ENCODE results near the gene PCDHGB4. TPM values are rescaled to one million over a fixed set of nuclear protein-coding genes. Genes with fewer than 3 reads are reported as not detected.
"Not testable (repeated sequence)": the region's sequence is repeated elsewhere in the genome, so short reads cannot be mapped to it uniquely, and the experiment has no call there.

The PCDHGB4 gene
- total RNA-seq, 1 experiment from 2014 or later, result 0.49 TPM

DNA sequence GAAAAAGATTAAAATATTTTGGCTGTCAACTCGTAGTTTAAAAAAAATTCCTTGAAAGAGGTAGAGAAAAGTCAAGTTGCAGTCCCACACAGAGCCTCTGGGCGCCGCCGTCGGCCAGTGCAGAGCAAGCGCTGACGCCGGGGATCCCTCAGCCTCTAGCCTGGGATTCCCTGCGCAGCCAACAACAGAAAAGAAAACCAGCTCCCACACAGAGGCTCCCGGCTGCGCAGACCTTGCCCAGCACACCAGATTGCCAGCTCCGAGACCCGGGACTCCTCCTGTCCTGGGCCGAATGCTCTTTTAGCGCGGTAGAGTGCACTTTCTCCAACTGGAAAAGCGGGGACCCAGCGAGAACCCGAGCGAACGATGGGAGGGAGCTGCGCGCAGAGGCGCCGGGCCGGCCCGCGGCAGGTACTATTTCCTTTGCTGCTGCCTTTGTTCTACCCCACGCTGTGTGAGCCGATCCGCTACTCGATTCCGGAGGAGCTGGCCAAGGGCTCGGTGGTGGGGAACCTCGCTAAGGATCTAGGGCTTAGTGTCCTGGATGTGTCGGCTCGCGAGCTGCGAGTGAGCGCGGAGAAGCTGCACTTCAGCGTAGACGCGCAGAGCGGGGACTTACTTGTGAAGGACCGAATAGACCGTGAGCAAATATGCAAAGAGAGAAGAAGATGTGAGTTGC lies 30.1 kb downstream of the PCDHGB4 start, which contains the start of gene PCDHGB7:
Gene PCDHGB7 (plus strand): TSS at position 184 of the 679 bp plus-strand sequence. CDS start 183 bp downstream, at position 367.
- BruUV-seq (replicated peaks); H3K36me3 Mint-ChIP-seq (ENCODE audit: insufficient read depth, unreplicated experiment); H3K27ac Mint-ChIP-seq (ENCODE audit: low read depth, unreplicated experiment); H3K4me1 Mint-ChIP-seq (ENCODE audit: insufficient read depth, unreplicated experiment); H3K27me3 Mint-ChIP-seq (ENCODE audit: insufficient read depth, unreplicated experiment); H3K4me3 Mint-ChIP-seq (ENCODE audit: unreplicated experiment): not testable (repeated sequence)
- ChIA-PET CTCF (interaction anchor here (0.6 to 5.5 kb wide), 27 partner anchors 12 to 695 kb away, joined by 3 to 38 read pairs (median 3); partner anchors contain the start of genes PCDHGA12, PCDHGC3 and TAF7), POLR2A (interaction anchor here (0.6 to 0.8 kb wide), 2 partner anchors 11 to 104 kb away, joined by 4 read pairs; no protein-coding TSS in a partner anchor)
- peaks cover 37% of the 10 kb centered on the region for H3K9me3 Mint-ChIP-seq (ENCODE audit: unreplicated experiment)
- DNase-seq (ENCODE audit: unreplicated experiment), result peak; percentile 82
- intact Hi-C loops (cut with micrococcal nuclease), result loop anchor here (1.0 to 10.0 kb wide), 3 partner anchors 107 to 333 kb away; partner anchors contain the start of gene PCDHB14
- TF ChIP-seq, protein P1, sequence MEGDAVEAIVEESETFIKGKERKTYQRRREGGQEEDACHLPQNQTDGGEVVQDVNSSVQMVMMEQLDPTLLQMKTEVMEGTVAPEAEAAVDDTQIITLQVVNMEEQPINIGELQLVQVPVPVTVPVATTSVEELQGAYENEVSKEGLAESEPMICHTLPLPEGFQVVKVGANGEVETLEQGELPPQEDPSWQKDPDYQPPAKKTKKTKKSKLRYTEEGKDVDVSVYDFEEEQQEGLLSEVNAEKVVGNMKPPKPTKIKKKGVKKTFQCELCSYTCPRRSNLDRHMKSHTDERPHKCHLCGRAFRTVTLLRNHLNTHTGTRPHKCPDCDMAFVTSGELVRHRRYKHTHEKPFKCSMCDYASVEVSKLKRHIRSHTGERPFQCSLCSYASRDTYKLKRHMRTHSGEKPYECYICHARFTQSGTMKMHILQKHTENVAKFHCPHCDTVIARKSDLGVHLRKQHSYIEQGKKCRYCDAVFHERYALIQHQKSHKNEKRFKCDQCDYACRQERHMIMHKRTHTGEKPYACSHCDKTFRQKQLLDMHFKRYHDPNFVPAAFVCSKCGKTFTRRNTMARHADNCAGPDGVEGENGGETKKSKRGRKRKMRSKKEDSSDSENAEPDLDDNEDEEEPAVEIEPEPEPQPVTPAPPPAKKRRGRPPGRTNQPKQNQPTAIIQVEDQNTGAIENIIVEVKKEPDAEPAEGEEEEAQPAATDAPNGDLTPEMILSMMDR (IDR thresholded peaks at IDR 0.05; ENCODE audit: unreplicated experiment), result peak; percentile 50

DNA sequence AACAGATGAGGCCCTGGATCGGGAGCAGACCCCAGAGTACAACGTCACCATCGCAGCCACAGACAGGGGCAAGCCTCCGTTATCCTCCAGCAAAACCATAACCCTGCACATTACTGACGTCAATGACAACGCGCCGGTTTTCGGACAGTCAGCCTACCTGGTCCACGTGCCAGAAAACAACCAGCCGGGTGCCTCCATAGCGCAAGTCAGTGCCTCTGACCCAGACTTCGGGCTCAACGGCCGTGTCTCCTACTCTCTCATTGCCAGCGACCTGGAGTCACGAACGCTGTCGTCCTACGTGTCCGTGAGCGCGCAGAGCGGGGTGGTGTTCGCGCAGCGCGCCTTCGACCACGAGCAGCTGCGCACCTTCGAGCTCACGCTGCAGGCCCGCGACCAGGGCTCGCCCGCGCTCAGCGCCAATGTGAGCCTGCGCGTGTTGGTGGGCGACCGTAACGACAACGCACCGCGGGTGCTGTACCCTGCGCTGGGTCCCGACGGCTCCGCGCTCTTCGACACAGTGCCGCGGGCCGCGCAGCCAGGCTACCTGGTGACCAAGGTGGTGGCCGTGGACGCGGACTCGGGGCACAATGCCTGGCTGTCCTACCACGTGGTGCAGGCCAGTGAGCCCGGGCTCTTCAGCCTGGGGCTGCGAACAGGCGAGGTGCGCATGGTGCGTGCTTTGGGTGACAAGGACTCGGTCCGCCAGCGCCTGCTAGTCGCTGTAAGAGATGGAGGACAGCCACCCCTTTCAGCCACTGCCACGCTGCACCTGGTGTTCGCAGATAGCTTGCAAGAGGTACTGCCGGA lies 31.8 kb downstream of the PCDHGB4 start:
- Mint-ChIP-seq H3K4me3 (ENCODE audit: unreplicated experiment) (no peak overlapping the region), H3K4me1 (ENCODE audit: insufficient read depth, unreplicated experiment) (no peaks in the 10 kb centered on the region), H3K9me3 (ENCODE audit: unreplicated experiment) (peaks cover 25% of the 10 kb centered on the region), H3K36me3 (ENCODE audit: insufficient read depth, unreplicated experiment) (no peaks in the 10 kb centered on the region), H3K27me3 (ENCODE audit: insufficient read depth, unreplicated experiment) (no peaks in the 10 kb centered on the region), H3K27ac (ENCODE audit: low read depth, unreplicated experiment) (no peak overlapping the region)
- intact Hi-C loops (cut with micrococcal nuclease), result loop anchor here (10.0 kb wide), 2 partner anchors 194 to 334 kb away; partner anchors contain the start of gene PCDHB14
- no peak for DNase-seq (ENCODE audit: unreplicated experiment)
- no TSS peak for BruUV-seq (replicated peaks)
- ChIA-PET CTCF (interaction anchor here (0.5 to 3.4 kb wide), 5 partner anchors 56 to 148 kb away, joined by 3 to 31 read pairs (median 6); partner anchors contain the start of genes PCDHGC3 and TAF7), POLR2A (no interaction called here)
- TF ChIP-seq, protein P1 (IDR thresholded peaks at IDR 0.05; ENCODE audit: unreplicated experiment), result no peak

GRCh38 chr5:141420855-141421488 lies 33.5 kb downstream of the PCDHGB4 start, which contains the start of gene PCDHGA11:
Gene PCDHGA11, plus strand, starts transcription at chr5:141421051. Its CDS starts 177 bp downstream, at chr5:141421228.
- intact Hi-C loops (cut with micrococcal nuclease), result no loop called here
- H3K4me3 Mint-ChIP-seq (ENCODE audit: unreplicated experiment), result no peak within 1 kb of the TSS
- H3K36me3 Mint-ChIP-seq (ENCODE audit: insufficient read depth, unreplicated experiment), result no peaks in the 10 kb centered on the region
- no TSS peak for BruUV-seq (replicated peaks)
- no peak within 1 kb of the TSS for H3K27ac Mint-ChIP-seq (ENCODE audit: low read depth, unreplicated experiment)
- TF ChIP-seq, protein P1 (IDR thresholded peaks at IDR 0.05; ENCODE audit: unreplicated experiment), result peak; percentile 18
- ChIA-PET POLR2A (no interaction called here), CTCF (interaction anchor here (0.5 to 2.6 kb wide), 10 partner anchors 9 to 236 kb away, joined by 3 to 9 read pairs (median 4); partner anchors contain the start of genes PCDHGA12 and PCDHGC3)
- H3K27me3 Mint-ChIP-seq (ENCODE audit: insufficient read depth, unreplicated experiment), result no peaks in the 10 kb centered on the region
- peak; percentile 33 for DNase-seq (ENCODE audit: unreplicated experiment)
- no peaks in the 10 kb centered on the region for H3K4me1 Mint-ChIP-seq (ENCODE audit: insufficient read depth, unreplicated experiment)
- H3K9me3 Mint-ChIP-seq (ENCODE audit: unreplicated experiment), result peaks cover 29% of the 10 kb centered on the region
